AG04450 (cell line): ENCODE results near the gene CD55. TPM values are rescaled to one million over a fixed set of nuclear protein-coding genes. Genes with fewer than 3 reads are reported as not detected.

ENCODE experiments used
- CTCF ChIA-PET: fragments of 300-600, 350-600 bp; formaldehyde crosslinking; extraction: SDS; loops from one replicate; lab custom pipeline; 2022; ENCODE audit warnings: antibody characterized with exemption, inconsistent platforms; lab: Charles Lee
- POLR2A ChIA-PET: fragments of 350-600 bp; formaldehyde crosslinking; extraction: SDS; loops from one replicate; lab custom pipeline; 2021; ENCODE audit warnings: antibody characterized with exemption, inconsistent platforms; lab: Yijun Ruan, JAX
- DNase-seq: peaks from one replicate; pipeline ENCODE4 v3.0.0-alpha.2; 2011; ENCODE audit warnings: low read depth, low spot score
- H3K27ac ChIP-seq: one replicate; pipeline ENCODE4 v1.5.1; 2012; ENCODE audit warnings: low read depth, low read length, control low read depth
- H3K27me3 ChIP-seq: one replicate; pipeline ENCODE4 v1.6.0; 2012; ENCODE audit warnings: low read length; ENCODE audit not compliant: control insufficient read depth, insufficient read depth
- H3K4me3 ChIP-seq: 2 replicates; pipeline ENCODE4 v1.5.1; 2011; ENCODE audit warnings: mild to moderate bottlenecking, low read depth, low read length, control low read depth
- H3K9me3 ChIP-seq: 2 replicates; pipeline ENCODE4 v1.5.1; 2012; ENCODE audit warnings: low read length; ENCODE audit not compliant: control insufficient read depth, insufficient read depth
- CTCF ChIP-seq: IDR thresholded peaks from 2 replicates; pipeline ENCODE4 v1.5.1; 2011; ENCODE audit warnings: low read depth, low read length, control low read depth, inconsistent platforms
- polyA plus RNA-seq: library from polyadenylated mRNA; depleted of rRNA; stranded (reverse); fragments of >200 nt; gene quantifications from 2 replicates; pipeline ENCODE4 v1.2.3, GENCODE V29; 2011

Gene CD55
- polyA plus RNA-seq, 1 experiment: 88.3 TPM

GRCh38 chr1:207355060-207355459 is 33.6 kb downstream of the CD55 start:
- CTCF ChIA-PET: interaction anchor here (1.3 kb wide), 1 partner anchor 10 kb away, joined by 5 read pairs; no protein-coding TSS in a partner anchor
- no peak for TF ChIP-seq CTCF
- H3K4me3 ChIP-seq: no peak overlapping the region
- no peaks in the 10 kb centered on the region for H3K9me3 ChIP-seq
- POLR2A ChIA-PET: no interaction called here
- H3K27ac ChIP-seq: no peak overlapping the region
- DNase-seq: no peak
- H3K27me3 ChIP-seq: no peaks in the 10 kb centered on the region

GRCh38 chr1:207355513-207356295 is 34.2 kb downstream of the CD55 start:
- CTCF ChIA-PET: interaction anchor here (1.3 kb wide), 1 partner anchor 11 kb away, joined by 5 read pairs; no protein-coding TSS in a partner anchor
- no peaks in the 10 kb centered on the region for H3K27me3 ChIP-seq

GRCh38 chr1:207361029-207361428 is 39.6 kb downstream of the CD55 start:
- POLR2A ChIA-PET: no interaction called here
- no peak for TF ChIP-seq CTCF
- Histone ChIP-seq H3K4me3 (no peak overlapping the region), H3K27me3 (no peaks in the 10 kb centered on the region), H3K27ac (no peak overlapping the region), H3K9me3 (no peaks in the 10 kb centered on the region)
- no peak for DNase-seq
- CTCF ChIA-PET: no interaction called here

More at GRCh38 chr1:207355513-207356295, 34.2 kb downstream of the CD55 start:
- Histone ChIP-seq H3K9me3 (no peaks in the 10 kb centered on the region), H3K27ac (no peak overlapping the region), H3K4me3 (no peak overlapping the region)
- no peak for DNase-seq
- POLR2A ChIA-PET: no interaction called here
- TF ChIP-seq CTCF: no peak

GRCh38 chr1:207361889-207362288 is 40.4 kb downstream of the CD55 start:
- Histone ChIP-seq H3K9me3 (no peaks in the 10 kb centered on the region), H3K4me3 (no peak overlapping the region), H3K27me3 (no peaks in the 10 kb centered on the region), H3K27ac (no peak overlapping the region)
- POLR2A ChIA-PET: no interaction called here
- CTCF ChIA-PET: no interaction called here
- no peak for TF ChIP-seq CTCF
- DNase-seq: no peak
